HL-60/S4 treated with retinoic acid at 250 ng/mL for 4 days and 3 days (cell line): Measurements from ENCODE around the gene TBC1D5.

ENCODE experiments used
- in situ Hi-C: fragments of 300-500 bp; cut with MboI; formaldehyde crosslinking; loops from 2 replicates; pipeline ENCODE4 v1.7.0; 2022; ENCODE audit warnings: low sequenced_read_pairs

Gene TBC1D5

DNA sequence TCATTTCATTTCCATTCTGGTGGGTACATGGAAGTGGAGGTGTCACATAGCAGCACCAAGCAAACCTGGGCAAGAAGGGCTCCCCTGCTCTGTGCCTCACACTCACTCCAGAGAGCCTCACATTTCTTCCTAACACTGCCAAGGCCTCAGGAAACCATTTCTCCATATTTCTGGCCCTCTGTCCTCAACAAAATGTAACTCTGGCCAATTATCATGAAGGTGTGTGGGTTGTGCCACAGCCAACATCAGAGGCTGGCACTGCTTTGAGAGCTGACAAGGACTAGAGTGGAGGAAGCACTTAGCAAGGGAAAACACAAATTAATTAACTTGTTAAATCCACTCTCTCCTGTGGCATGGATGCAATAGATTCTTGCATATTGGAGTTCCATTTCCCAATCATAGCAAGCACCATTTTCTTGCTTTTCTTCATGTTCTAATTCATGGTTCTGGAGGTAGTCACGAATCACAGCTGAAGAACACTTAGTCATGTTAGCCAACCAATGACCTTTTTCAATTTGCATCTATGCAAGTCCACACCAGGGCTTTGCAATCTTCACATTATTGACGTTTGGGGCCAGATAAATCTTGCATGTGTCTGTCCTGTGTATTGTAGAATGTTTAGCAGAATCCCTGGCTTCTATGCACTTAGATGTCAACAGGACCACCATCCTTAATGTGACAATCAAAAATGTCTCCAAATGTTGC lies 616.5 kb downstream of the TBC1D5 start:
- in situ Hi-C loops = no loop called here

DNA sequence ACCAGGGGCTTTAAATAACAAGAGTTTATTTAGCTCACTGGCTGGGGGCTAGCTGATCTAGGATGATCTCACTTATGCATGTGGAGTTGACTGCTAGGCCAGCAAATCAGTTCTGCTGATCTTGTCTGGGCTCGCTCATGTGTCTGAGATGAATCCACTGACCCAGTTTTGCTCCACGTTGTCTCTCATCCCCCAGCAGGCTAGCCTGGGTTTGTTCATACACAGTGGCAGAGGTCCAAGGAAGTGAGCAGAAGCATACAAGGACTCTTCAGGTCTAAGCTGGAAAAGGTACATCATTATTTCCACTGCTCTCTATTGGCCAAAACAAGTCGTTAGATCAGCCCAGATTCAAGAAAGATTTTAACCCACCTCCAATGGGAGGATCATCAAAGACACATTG lies 619.7 kb downstream of the TBC1D5 start:
- in situ Hi-C loops = no loop called here

DNA sequence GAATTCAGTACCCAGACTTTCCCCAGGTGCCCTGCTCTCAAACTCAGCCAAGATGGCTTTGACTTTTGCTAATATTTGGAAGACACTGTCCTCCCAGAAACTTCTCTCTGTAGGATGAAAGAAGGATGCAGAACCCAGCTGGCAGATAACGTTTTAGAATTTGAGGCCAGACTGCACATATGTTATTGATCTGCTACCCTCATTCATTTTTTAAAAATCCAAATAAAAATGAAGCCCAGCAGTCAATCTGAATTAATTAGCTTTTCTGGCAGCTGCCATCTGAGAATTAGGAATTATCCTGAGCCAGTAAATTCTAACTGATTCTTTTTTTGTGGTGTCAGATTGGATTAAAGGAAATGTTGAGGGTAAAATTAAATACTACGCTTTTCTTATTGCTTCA lies 621.1 kb downstream of the TBC1D5 start:
- in situ Hi-C loops = no loop called here

DNA sequence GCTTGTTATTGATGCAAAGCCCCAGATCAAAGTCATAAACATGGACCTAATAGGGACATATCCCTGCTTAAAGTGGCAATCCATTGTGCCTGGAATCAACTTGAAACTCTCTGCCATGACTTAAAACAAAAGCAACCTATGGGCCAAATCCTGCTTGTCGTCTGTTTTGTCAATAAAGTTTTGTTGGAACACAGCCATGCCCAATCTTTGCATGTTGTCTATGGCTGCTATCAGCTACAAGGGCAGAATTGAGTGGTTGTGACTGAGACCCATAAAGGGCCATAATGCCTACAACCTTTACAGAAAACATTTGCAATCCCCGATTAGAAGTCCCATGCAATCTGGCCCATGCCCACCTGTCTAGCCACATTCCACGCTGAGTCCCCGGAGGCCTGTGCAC lies 622.3 kb downstream of the TBC1D5 start:
- in situ Hi-C loops = no loop called here

DNA sequence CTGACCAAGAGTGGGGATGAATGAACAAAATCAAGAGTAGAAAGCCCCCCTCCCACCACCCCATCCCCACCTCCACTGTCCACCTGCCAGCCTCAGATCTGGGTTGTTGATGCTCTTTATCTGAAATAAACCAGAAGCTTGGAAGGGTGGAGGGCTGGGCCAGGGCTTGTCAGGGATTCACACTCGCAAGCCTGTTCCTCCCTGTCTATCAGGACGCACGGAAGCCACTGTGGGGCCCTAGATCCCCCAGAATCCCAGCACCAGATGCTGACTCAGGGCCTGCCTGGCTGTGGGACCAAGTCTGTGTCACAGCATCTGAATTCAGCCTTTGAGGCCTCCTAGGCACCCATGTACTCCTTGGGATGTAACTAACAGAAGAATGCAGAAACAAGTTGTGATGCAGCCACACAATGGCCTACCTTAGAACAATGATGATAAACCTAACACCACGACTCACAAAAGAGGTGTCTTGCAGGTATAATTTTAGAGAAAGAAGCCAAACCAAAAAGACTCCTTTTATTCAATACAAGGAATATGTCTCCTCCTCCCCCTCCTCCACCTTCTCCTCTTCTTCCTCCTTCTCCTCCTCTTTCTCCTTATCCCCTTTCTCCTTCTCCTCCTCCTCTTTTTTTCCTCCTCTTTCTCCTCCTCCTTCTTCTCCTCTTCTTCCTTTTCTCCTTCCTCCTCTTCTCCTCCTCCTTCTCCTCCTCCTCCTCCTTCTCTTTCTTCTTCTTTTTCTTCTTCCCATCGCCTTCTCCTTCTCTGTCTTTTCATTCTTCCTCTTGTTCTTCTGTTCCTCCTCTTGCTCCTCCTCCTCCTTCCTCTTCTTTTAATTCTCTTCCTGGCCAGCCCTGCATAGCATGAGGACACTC lies 623.0 kb downstream of the TBC1D5 start:
- in situ Hi-C loops = no loop called here

DNA sequence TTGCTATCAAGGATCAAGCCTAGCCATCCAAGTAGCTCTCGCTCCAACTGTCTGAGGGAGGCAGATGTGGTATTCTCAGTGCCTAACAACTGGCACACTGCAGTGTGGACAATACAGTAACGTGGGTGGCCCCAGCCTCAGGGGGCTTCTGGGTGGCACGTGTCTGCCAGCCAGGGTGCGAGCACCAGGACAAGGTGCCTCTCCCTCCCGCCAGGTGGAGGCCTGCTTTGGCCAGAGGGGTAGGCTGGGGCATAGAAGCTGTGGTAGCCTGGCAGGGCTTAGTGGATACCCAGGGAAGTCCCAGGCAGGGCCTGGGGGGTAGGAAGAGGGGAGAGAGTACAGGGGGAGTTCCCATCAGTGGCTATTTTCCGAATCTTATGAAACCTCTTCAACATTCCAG lies 623.7 kb downstream of the TBC1D5 start:
- in situ Hi-C loops = no loop called here

DNA sequence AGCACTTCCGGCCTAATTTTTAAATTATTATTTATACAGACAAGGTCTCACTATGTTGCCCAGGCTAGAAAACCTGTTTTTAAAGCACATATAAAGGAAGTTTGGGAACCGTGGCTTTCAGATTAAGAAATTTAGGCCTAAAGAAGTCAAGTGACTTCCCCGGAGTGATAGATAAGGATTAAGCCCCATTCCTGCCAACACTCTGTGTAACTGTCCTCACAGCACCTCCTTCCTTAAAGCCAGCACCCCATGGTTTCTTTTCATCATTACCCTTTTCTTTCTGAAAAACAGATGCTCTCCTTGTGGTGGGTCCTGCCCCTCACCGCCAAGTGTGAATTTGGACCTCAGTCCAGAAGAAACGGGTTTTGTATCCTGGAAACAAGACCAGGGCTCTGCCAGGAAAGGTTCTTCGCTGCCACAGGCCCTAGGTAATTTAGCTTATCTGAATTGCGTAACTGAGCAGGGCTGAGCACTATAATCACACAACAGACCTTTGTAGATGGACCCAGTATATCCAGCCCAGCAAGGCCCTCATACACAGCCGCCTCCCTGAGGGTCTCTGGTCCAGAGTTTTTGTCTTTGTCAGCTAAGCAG lies 626.3 kb downstream of the TBC1D5 start:
- in situ Hi-C loops = no loop called here

DNA sequence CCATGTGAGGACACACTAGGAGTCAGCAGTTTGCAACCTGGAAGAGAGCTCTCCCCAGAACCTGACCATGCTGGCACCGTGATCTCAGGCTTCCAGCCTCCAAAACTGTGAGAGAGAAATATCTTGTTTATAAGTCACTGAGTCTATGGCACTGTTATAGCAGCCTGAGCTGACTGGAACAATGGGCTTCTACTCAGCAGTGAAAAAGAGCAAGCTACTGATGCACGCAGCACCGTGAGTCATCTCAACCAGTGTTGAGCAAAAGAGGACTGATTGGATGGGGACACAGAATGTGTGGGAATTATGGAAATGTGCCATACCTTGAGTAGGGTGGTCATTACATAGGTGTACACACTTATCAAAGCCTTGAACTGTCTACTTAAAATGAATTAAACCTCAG lies 627.2 kb downstream of the TBC1D5 start:
- in situ Hi-C loops = no loop called here

DNA sequence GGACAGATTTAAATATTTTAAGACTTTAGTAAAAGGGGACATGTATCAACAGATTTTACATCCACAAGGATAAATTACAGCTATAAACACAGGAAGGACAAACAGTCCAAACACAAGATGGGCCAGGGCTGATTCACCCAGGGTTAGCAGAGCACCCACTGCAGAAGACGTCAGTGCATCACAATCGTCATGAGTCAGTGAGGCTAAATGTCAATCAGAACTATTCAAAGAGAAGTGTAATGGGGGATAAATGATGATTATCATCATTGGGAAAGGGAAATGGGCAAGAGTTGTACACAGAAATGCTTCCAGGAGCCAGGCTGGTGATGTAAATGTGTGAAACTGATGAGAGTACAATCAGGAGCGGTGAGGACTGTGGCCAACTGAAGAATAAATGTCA lies 630.8 kb downstream of the TBC1D5 start:
- in situ Hi-C loops = no loop called here

DNA sequence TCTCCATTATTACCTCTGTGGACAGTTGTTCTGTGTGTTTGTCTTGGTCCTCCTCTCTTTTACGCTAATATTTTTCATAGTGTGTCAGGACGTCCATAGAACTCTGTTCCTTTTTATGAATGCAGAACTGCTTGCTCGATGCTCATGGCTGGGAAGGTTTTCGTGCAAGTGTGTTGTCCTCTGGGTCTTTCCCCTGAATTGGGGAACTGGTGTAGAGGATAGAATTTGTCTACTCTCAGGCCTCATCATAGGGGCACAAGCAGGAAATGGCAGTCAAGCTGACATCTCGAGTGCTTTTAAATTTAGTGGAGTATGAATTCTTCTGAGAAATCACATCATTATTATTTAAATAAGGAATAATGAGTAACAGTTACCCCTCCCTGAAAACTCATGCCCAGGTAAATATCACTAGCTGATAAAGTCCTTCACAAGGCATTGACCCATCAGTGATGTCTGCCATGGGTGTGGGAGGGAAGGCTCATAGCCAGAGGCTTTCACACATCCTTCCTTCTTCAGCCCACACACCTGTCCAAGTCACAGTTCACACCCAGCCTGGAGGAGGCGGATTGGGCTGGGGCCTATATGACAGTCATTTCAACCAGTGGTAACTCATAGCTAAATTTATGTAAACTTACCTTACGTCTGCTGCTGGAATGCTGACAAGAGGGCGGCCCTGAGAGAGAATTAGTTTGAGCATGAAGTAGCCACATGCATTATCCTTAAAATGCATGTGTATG lies 631.6 kb downstream of the TBC1D5 start:
- in situ Hi-C loops = no loop called here
